Esophagus muscularis mucosa (tissue), 3 donors: Measurements from ENCODE around the gene TMEM259.

Source experiments
- POLR2A ChIP-seq: fragments of 450-650 bp; IDR thresholded peaks from one replicate; pipeline ENCODE4 v1.6.1; 2017; ENCODE audit warnings: antibody characterized with exemption, moderate library complexity, mild to moderate bottlenecking, low read depth
- TF ChIP-seq, protein P1 (sequence below), 3 experiments: fragments of 200-600 bp in 2 of 3; fragments of 450-650 bp in 1 of 3; sonication (generic) in 2 of 3; IDR thresholded peaks; one replicate each; pipeline ENCODE4 v1.5.1; 2017 to 2019; ENCODE audit warnings: antibody characterized with exemption in 3 of 3, mild to moderate bottlenecking in 2 of 3, moderate library complexity in 1 of 3

- TF ChIP-seq POLR2A = no peak
- TF ChIP-seq, protein P1, sequence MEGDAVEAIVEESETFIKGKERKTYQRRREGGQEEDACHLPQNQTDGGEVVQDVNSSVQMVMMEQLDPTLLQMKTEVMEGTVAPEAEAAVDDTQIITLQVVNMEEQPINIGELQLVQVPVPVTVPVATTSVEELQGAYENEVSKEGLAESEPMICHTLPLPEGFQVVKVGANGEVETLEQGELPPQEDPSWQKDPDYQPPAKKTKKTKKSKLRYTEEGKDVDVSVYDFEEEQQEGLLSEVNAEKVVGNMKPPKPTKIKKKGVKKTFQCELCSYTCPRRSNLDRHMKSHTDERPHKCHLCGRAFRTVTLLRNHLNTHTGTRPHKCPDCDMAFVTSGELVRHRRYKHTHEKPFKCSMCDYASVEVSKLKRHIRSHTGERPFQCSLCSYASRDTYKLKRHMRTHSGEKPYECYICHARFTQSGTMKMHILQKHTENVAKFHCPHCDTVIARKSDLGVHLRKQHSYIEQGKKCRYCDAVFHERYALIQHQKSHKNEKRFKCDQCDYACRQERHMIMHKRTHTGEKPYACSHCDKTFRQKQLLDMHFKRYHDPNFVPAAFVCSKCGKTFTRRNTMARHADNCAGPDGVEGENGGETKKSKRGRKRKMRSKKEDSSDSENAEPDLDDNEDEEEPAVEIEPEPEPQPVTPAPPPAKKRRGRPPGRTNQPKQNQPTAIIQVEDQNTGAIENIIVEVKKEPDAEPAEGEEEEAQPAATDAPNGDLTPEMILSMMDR (IDR thresholded peaks at IDR 0.05) = no peak
Observed at GRCh38 chr19:1051791-1052190, 30.9 kb upstream of the TMEM259 start.
